ENCODE measurements around the gene CIZ1. TPM values are rescaled to one million over a fixed set of nuclear protein-coding genes. Genes with fewer than 3 reads are reported as not detected.

The CIZ1 gene
- total and polyA plus RNA-seq, 2 of the 13 experiments (the other 11 are each of a cell fraction or from before 2014, with no cell fraction given): 30.6 to 50.3 TPM

DNA sequence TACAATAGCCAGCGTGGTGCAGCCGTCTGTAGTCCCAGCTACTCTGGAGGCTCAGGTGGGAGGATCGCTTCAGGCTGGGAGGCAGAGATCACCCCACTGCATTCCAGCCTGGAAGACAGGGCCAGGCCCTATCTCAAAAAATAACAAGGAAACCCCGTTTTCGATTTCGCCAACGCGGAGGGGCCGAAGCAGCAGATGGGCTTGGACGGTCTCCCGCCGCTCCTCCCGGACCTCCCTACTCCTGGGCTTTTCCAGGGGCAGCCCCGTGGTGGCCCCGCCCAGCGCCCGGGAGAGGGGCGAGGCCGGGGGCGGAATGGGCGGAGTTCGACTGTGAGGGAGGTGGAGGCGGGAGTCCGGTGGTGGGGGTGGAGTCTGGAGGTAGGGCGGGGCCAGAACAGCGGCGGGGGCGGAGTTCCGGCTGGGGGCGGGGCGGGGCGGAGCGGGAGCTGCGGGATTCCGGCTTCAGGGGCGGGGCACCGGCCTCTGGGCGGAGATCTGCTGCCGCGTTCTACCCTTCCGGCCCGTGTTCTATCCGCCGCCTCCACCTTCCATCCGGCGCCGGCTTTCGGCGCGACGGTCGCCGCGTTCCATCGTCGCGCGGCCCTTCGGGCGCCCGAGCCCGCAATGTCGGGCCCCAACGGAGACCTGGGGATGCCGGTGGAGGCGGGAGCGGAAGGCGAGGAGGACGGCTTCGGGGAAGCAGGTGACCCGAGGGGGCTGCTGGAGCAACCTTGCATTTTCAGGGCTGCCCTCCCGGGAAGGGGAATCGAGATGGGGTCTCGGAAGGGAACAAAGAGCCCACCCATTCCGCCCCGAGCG lies 31.4 kb downstream of the CIZ1 start, which contains the start of gene BBLN (continued):
- no peak for TF ChIP-seq POGZ (CRISPR knock-in tag; IDR thresholded peaks at IDR 0.05)
- TF ChIP-seq KDM3A (CRISPR knock-in tag; IDR thresholded peaks at IDR 0.05; ENCODE audit: low read depth): no peak
- TF ChIP-seq THYN1 (CRISPR knock-in tag; IDR thresholded peaks at IDR 0.05; ENCODE audit: borderline replicate concordance, low read depth): no peak
- TF ChIP-seq RFX5 (IDR thresholded peaks at IDR 0.05; ENCODE audit: low read depth, low read length): no peak
- no peak for TF ChIP-seq ZBTB33 (CRISPR knock-in tag; IDR thresholded peaks at IDR 0.05)
- TF ChIP-seq ZNF567 (CRISPR knock-in tag; IDR thresholded peaks at IDR 0.05; ENCODE audit: borderline replicate concordance): no peak; the same call in 1 of the 2 replicates
- TF ChIP-seq CBX1 (IDR thresholded peaks at IDR 0.05; ENCODE audit: low read depth): no peak
- no peak for TF ChIP-seq ZFP36 (IDR thresholded peaks at IDR 0.05; ENCODE audit: borderline replicate concordance, low read depth, low read length, partially characterized antibody)
- TF ChIP-seq RBAK (CRISPR knock-in tag; IDR thresholded peaks at IDR 0.05): no peak
- TF ChIP-seq DZIP1 (CRISPR knock-in tag; IDR thresholded peaks at IDR 0.05): no peak
- peak; percentile 20 for TF ChIP-seq ZNF883 (CRISPR knock-in tag; IDR thresholded peaks at IDR 0.05; ENCODE audit: not compliant biosample characterization)
- TF ChIP-seq SNRNP70 (IDR thresholded peaks at IDR 0.05; ENCODE audit: low read depth, low read length): no peak
- TF ChIP-seq FOXC1 (CRISPR knock-in tag; IDR thresholded peaks at IDR 0.05; ENCODE audit: borderline replicate concordance): 0 out of 2 replicates have a peak, but pooled peaks have one; percentile 29
- no peak for TF ChIP-seq ZNF674 (CRISPR knock-in tag; IDR thresholded peaks at IDR 0.05; ENCODE audit: low read depth)
- TF ChIP-seq GTF2F1 (IDR thresholded peaks at IDR 0.05; ENCODE audit: low read length): no peak
- TF ChIP-seq ZNF790 (CRISPR knock-in tag; IDR thresholded peaks at IDR 0.05; ENCODE audit: borderline replicate concordance): 0 out of 2 replicates have a peak, but pooled peaks have one; percentile 37
- no peak for TF ChIP-seq MTF2 (CRISPR knock-in tag; IDR thresholded peaks at IDR 0.05; ENCODE audit: borderline replicate concordance)
- no peak for TF ChIP-seq CENPX (CRISPR knock-in tag; IDR thresholded peaks at IDR 0.05)
- no peak for TF ChIP-seq ATF5 (CRISPR knock-in tag; IDR thresholded peaks at IDR 0.05; ENCODE audit: low read depth)
- peak; percentile 55; the same call in 1 of the 2 replicates for TF ChIP-seq SPEN (CRISPR knock-in tag; IDR thresholded peaks at IDR 0.05; ENCODE audit: low read depth)
- no peak for TF ChIP-seq ZNF691 (CRISPR knock-in tag; IDR thresholded peaks at IDR 0.05; ENCODE audit: borderline replicate concordance, low read depth)

Data from HepG2 (cell line).